Measurements from ENCODE around the gene TGM2.

The TGM2 gene

DNA sequence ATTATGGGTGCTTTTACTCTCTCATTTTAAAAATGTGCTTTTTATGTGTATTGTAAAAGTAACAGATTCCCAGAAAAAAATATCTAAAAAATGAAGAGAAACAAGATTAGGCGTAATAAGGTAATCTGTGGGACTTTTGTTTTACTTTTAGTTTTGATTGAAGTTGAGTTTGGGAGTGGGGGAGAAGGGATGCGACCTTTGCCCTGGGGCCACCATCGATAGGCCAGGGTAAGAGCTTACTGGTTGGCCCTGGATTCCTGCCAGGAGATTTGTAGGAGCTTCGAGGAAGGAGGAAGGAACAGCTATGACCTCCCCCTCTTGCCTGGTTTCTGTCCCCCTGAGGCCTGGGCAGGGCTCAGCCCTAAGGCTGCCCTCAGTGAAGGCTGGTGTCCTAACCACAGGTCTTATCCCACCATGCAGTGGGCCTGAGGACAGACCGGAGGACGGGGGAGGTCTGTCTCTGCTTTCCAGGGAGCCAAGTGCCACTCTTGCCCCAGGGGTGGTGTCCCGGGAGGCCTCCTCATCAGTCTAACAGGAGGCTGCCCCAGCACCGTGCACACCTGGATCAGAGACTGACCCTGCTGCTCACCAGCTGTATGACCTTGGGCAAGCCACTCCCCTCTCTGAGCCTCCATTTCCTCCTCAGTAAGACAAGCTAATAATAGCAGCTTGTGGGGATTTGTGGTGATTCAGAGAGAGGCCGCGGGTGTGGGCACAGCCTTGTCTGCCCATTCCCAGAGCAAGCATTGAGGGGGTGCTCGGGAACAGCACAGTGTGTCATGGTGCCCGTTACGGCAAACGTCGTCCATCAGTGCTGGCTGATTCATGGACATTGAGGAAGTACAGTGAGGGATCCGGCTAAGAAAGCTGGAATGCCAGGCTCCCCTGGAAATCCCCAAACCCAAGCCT is 21.2 kb downstream of the TGM2 start:
- peak; percentile 77 for DNase-seq

DNA sequence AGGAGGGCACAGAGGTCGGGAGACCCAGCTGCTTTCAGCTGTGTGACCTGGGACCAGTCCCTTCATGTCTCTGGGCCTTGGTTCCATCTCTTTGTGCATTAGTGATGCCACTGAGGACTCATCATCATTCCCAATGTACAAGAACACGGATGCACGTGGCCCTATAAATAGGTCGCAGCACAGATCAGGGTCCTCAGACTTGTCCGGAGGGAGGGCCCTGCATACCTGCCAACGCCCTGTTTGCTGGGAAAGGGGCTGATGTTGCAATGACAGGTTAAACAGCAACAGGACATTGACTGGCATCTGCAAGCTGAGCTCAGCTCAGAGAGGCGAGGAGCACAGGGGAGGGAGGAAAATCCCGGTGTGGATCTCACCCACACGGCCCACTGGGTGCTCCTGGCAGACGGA is 21.8 kb downstream of the TGM2 start:
- no peak for DNase-seq

DNA sequence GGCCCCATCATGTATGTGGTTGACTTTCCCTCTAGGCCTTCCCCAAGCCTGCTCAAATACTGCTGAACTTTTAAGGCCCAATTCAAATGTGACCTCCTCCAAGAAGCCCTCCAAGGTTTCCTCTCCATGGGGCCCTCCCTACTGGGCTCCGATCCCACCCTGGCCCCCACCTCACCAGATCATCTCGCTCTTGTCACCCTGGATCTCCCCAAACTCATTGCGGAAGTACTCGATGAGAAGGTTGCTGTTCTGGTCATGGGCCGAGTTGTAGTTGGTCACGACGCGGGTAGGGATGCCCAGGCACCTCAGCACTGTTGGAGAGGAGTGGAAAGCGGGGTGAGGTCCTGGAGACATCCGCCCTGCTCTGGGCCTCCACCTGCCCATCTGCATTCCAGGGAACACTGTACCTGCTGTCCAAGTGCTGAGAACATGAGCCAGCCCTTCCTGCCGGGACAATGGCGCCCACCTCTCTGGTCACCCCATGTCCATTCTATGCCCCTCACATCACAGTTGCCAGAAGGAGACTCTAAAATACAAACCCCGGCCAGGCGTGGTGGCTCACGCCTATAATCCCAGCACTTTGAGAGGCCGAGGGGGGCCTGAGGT is 23.1 kb downstream of the TGM2 start:
- DNase-seq = no peak

DNA sequence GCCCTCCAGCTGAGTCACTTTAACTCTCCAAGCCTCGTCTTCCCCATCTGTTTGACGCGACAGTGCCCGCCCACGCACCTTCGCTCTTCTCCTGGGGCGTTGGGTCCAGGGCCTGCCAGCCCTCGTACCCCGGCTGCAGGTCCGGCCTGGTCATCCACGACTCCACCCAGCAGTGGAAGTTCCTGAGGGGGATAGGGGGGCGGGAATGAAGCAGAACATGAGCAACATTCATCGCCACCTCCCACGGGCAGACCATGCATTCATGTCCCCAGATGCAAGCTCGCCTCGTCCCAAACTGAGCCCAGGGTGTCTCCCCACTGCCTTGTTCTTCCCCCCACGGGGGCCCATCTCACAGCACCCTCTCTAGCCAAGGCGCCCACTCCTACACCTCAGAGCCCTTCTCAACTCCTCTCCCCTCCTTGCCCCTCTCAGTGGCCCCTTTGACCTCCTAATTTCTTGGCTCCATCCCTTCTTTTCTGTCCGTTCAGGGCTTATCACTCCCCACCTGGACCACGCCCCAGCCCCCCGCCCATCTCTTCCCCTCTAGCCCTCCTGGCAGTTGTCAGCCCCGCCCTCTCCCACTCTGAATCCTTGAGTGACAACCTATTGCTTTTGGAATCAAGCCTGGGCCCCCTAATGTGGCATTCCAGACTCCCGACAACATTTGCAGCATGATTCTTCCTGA is 23.7 kb downstream of the TGM2 start:
- DNase-seq = no peak

DNA sequence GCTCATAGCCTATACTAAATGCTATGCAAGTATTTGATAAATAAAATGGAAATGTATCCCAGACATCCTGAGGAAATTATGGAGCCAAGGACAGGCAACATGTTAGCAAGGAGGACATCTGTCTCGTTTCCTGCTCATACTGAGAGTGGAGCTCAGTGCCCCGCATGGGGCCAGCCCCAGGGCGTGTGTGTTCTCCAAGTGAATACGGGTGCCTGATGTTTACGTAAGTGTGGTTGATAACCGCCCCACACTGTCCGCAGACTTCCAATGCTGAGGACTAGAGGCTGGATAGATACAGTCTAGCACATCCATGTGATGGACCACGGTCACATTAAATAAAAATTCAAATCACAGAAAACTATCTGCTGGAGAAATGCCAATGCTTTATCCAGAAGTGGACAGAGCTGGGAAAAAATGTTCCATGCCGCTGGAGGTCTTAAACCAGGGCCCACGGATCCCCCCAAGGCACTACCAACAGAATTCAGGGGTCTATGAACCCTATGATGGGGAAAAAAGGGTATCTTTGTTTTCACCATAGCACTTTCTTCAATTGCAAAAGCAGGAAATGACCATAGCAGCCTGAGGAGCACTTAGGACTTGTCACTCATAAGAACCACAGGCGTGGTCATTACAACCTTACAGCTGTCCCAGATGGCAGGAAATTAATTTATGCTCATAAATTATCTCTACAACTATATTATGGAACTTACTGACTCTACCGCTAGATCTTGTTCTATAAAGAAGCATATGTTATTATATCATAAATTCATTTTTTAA is 24.9 kb downstream of the TGM2 start:
- no peak for DNase-seq

DNA sequence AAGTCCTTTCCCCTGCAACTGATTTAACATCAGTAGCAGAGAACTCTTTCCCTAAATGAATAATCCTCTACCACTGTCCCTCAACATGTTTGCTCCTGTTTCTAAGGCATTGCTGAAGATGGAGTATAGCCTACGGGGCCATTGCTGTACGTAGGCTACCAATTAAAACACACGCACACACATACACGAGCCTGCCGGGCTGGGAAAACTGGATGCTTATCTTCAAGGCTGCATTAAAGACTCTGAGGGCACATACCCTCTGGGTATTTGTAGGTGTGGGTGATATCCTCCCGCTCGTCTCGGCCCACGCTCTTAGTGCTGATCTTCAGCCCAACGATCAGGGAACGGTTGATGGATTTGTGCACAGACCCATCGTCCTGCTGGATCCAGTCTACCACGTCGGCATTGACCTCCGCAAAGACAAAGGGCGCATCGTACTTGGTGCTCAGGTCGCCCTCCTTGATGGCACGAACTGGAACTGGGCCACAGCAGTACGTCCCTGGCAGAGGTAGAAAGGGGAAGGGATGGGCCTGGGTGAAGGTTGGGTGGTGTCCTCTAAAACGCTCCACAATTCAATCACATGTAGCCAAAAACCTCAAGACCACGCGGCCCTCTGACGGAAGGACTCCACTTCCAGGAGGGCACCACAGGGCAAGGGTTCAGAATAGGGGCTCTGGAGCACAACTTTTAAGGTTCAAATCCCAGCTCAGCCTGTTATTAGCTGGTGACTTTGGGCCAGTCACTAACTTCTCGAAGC is 25.7 kb downstream of the TGM2 start:
- no peak for DNase-seq

DNA sequence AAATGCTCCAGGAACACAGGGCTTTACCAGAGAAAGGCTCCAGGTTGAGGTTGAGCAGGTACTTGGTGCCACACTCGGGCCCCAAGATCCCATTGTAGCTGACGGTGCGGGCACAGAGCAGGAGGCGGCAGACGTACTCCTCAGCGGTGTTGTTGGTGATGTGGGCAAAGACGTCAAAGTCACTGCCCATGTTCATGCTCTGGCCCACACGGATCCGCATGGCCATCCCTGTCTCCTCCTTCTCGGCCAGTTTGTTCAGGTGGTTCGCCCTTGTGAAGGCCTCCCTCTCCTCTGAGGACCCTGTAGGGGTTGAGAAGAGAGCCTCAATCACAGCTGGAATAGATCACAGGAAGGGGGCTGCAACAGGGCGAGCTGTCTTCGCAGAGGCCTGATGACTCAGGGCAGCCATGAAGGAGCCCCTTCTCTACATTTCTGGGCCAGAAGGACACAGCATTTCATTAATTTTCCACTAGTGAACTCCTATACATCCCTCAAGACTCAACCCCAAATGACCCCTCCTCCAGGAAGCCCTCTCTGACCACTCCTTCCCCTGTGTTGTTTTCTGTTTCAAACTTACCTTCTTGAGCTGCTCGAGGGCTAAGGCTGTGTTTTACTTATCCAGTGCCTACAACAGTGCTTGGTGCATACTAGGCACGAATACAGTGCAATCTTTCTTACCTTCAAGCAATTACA is 26.8 kb downstream of the TGM2 start:
- DNase-seq = no peak

DNA sequence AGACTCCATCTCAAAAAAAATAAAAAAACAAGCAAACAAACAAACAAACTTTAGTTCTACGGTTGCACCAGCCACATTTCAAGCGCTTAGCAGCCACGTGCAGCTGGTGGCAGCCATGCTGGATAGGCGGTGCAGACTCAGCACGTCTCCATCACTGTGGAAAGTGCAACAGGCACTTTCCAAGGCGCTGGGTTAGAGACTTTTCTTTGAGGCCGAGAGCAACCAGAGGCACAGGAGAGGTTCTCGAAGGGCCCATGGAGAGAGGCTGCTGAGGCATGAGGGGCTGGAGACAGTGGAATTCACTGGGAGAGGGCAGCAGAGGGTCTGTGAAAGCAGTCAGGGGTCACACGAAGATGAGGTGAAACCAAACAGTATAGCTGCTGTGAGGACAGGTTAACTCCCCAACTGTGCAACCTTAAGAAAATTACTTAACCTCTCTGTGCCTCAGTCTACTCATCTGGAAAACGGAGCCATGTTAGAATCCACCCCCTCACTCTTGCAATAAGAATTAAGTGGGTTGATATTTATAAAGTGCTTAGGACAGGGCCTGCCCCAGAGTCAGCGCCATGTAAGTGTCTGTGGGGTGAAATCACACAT is 27.5 kb downstream of the TGM2 start:
- DNase-seq = no peak

DNA sequence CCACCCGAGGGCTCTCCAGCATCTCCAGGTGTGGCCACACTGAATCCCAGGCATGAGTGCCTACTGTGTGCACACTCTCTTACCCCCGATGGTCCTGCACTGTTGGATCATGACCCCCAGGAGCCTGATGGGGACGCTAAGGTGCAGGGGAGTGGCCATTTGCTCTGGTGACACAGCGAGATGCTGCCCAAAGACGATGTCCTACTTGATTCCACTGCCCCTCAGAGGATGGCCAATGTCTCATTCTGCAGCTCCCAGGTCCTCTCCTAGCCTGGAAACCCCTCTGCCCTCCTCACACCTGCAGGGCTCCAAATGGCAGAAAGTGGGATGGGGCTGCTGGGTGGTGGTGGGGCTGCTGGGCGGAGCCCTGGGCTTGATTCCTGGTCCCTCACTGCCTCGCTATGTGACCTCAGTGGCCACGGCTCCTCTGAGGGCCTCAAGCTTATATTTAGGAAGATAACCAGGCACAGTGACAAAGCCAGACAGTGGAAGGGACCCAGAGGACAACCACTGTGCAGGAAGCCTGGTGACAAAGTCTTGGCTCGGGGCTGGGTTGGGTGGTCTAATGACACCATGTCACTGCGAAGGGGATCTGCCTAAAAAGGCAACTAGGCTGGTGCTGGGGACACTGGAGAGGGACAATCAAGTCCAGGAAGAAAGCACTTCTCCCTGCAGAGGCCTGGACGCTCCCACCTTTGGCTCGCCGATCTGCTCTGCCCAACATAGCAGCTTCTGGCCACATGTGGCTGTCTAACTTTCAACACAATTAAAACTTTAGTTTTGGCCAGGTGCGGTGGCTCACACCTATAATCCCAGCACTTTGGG is 28.4 kb downstream of the TGM2 start:
- no peak for DNase-seq

DNA sequence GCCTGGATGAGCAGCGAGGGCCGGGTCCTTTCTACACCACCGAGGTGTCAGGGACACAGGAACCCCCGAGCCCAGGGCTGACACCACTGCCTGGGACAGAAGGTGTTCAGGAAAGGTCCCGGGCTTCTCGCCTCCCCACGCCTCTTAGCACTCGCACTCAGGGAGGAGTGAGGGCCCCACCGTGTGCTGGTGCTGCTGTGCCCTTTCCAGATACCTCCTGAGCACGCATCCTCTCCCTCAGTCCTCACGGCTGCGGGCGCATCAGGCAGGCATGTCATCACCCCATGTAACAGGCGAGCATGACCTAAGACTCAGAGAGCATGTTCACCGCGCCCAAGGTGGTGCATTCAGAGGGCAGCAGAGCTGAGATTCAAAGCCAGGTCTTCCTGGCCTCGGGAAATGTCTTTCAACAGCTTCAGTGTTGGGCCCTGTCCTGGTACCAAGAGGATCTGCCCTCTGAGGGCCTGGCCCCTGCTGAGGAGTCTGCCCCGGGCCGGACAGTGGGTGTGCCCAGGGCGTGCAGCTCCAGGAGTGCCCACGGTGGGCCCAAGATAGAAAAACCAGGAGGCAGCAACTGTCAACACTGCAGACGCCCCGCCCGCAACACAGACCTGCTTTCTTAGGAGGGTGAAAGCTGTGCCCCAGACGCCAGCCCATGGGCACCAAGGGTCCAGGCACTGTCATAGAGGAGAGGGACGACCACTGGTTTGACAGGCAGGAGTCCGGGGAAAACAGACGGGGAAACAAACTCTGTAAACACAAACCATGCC is 29.2 kb downstream of the TGM2 start:
- DNase-seq = no peak

DNA sequence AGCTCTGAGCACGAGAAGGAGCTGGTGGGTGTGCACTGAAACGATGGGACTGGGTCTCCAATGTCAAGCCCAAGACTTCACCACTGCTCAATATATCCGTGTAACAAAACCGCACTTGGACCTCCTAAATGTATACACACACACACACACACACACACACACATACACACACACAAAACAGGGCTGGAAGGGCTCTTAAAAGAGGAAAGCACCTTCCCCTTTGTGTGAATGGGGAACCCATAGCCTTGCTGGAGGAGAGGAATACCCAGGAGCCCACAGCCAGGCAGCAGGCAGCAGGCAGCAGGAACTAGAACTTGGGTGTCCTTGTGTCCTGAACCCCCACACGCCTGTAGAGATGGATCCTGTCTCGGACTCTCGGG is 29.8 kb downstream of the TGM2 start:
- DNase-seq = no peak

DNA sequence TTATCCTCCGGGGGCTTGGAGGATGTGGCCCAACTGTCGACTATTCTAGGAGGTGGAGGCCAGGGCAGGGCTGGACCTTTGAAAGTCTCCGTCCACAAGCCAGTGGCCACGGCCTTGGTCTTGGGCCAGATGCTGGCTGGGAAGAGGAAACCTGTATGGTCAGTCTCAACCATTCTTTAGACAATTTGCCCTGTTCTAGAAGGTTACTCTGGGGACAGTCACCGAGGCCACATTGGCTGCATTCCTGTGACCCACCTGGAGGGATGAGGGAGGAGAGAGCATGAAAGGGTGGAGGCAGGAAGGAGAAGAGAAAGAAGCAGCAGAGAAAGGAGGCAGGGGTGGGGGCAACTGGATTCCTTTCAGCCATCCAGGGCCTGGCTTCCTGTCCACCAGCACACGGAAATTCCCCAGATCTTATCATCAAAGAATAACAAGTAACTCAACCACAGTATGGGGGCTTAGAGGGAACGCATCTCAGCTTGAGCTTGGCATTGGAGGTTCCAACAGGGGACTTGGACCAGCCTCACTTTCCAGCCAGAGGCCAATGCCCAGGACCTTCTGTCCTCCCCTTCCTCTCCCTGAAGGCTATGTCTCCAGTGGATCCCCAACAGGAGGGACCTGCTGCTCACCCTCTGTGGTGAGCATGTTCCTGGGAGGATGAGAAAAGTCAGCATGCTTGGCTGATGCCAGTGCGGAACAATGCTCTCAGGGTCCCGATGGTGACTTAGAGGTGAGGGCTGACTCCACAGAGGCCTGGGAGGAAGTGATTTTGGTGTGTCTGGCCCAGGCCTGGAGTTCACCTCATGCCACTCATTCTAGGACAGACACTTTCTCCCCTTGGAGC is 30.4 kb downstream of the TGM2 start:
- no peak for DNase-seq

DNA sequence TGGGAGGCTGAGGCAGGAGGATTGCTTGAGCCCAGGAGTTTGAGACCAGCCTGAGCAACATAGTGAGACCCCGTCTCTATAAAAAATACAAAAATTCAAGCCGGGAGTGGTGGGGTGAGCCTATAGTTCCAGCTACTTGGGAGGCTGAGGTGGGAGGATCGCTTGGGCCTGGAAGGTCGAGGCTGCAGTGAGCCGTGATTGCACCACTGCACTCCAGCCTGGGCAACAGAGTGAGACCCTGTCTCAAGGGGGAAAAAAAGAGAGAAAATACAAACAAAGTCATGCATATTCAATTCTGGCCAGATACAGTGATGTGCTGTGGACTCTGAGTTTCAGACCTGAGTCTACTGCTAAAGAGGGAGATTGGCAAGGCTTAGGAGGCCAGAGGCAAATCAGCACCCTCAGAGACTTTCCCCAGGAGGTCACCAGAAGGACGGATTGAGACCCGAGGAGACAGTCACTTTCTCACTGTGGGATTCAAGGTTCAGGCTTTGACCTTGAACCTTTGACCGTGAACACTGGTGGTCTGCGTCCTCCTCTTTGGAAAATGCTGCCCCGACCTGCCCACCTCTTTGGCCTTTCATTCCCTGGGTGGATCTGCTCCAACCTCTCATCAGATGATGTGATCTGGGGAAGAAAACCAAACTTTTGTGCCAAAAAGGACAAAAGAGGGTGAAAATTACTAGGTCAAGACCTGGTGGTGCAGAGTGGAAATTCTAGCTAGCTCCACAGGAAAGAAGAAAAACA is 31.2 kb downstream of the TGM2 start:
- DNase-seq = no peak

DNA sequence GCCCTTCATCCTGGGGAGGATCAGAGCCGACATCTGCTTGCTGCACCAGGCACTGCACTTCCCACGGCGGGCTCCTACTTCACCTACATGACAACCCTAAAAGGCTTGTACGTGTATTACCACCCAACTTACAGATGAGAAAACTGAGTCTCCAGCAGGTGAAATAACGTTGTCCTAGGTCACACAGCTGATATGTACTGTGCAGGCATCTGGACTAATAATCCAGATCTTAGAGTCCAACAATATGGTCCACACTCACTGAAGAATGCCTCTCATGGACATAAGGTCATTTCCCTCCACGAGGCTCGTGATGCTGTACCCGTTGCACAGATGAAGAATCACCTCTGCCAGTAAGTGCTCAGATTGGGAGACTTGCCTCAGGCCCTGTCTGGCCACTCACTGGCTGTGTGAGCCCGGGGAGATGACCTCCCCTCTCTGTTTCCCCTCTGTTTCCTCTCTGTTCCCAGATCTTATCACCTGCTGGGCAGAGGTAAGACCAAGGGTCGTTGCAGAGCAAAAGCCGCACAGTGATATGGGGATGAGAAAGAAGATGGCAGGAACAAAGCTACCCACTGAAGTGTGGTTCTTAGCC is 32.1 kb downstream of the TGM2 start:
- DNase-seq = no peak

DNA sequence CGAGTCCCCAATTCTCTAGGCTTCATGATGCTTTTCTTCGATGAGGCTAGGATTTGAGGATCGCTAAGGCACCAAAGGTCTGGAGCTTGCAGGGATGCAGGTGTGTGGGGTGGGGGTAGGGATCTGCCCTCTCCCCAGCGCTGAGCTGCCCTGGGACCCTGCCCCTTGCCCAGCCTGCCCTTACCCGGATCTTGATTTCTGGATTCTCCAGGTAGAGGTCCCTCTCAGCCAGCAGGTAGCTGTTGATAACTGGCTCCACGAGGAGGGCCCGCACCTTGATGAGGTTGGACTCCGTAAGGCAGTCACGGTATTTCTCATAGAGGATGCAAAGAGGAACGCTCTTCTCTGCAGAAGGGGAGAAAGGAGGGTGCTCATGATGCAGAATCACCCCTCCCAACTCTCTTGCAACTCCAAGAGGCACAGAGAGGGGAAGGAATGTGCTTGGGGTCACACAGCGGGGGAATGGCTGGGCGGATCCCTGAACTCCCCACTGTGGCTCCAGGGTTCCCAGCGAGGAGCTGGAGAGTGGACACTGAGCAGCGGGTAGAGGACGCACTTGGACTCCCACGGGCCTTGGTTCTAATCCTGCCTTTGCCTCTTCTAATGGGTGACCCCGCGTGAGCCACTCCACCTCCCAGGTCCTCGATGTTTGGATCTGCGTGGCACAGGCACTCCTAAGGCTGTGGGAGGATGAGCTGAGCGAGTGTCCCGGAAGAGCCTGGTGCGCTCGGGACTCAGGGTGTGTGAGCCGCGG is 32.7 kb downstream of the TGM2 start:
- DNase-seq = no peak

DNA sequence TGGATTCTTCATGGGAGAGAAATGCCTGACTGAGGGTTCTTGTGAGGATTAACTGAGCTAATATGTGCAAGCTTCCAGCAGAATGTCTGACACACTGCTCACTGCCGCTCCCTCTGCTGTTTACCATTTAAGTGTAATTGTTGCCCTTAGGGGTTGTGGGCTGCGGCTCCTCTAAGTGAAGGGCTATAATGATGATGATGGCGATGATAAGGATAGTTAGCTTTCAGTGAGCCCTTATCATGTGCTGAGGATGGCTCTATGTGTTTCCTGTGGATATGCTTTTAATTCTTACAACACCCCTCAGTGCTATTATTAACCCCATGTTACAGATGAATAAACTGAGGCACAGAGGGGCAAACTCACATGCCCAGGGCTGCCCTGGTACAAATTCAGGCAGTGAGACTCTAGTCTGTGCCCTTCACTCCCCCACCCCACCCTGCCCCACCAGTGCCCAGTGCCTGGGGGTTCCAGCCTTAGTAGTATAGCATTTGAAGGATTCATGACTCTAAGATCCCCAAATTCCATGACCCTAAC is 33.4 kb downstream of the TGM2 start:
- no peak for DNase-seq
